Parathyroid adenoma (tissue), 2 donors: ENCODE data around the gene ENTPD8.

Experiments
- H2AFZ ChIP-seq: fragments of 300-600 bp; sonication (generic); one replicate; pipeline ENCODE4 v1.7.0; 2017; ENCODE audit warnings: antibody characterized with exemption, mild to moderate bottlenecking
- H3K27ac ChIP-seq: fragments of 300-600 bp; sonication (generic); one replicate; pipeline ENCODE4 v1.7.0; 2017
- H3K27me3 ChIP-seq: fragments of 300-600 bp; sonication (generic); one replicate; pipeline ENCODE4 v1.7.0; 2017; ENCODE audit warnings: low read length; ENCODE audit not compliant: control insufficient read depth, insufficient read depth
- H3K36me3 ChIP-seq: fragments of 300-600 bp; sonication (generic); one replicate; pipeline ENCODE4 v1.7.0; 2017; ENCODE audit warnings: low read length; ENCODE audit not compliant: control insufficient read depth, insufficient read depth
- H3K4me1 ChIP-seq: fragments of 300-600 bp; sonication (generic); one replicate; pipeline ENCODE4 v1.7.0; 2017; ENCODE audit warnings: control low read depth
- H3K4me2 ChIP-seq: fragments of 300-600 bp; sonication (generic); one replicate; pipeline ENCODE4 v1.7.0; 2017; ENCODE audit warnings: low read length
- H3K4me3 ChIP-seq: fragments of 300-600 bp; sonication (generic); one replicate; pipeline ENCODE4 v1.7.0; 2017; ENCODE audit warnings: low read depth, low read length
- H3K79me2 ChIP-seq: fragments of 300-600 bp; sonication (generic); one replicate; pipeline ENCODE4 v1.7.0; 2017; ENCODE audit warnings: control low read depth
- H3K9ac ChIP-seq: fragments of 300-600 bp; sonication (generic); one replicate; pipeline ENCODE4 v1.7.0; 2017; ENCODE audit warnings: mild to moderate bottlenecking
- H3K9me3 ChIP-seq: fragments of 300-600 bp; sonication (generic); one replicate; pipeline ENCODE4 v1.7.0; 2017; ENCODE audit warnings: low read length; ENCODE audit not compliant: control insufficient read depth
- CTCF ChIP-seq: fragments of 300-600 bp; sonication (generic); IDR thresholded peaks from one replicate; pipeline ENCODE4 v1.7.0; 2017; ENCODE audit warnings: antibody characterized with exemption, mild to moderate bottlenecking
- donor health status: primary hyperparathyroidism.

The ENTPD8 gene

GRCh38 chr9:137432687-137433348 is 8.3 kb downstream of the ENTPD8 start:
- Histone ChIP-seq H3K79me2 (no peaks in the 10 kb centered on the region), H3K4me2 (no peak overlapping the region), H3K9ac (no peak overlapping the region), H2AFZ (no peak overlapping the region), H3K4me3 (no peak overlapping the region), H3K36me3 (no peaks in the 10 kb centered on the region), H3K4me1 (no peaks in the 10 kb centered on the region), H3K27me3 (no peaks in the 10 kb centered on the region), H3K9me3 (no peaks in the 10 kb centered on the region), H3K27ac (no peak overlapping the region)
- no peak for TF ChIP-seq CTCF

GRCh38 chr9:137431416-137431931 is 9.7 kb downstream of the ENTPD8 start:
- H3K4me2 ChIP-seq = no peak overlapping the region
- no peaks in the 10 kb centered on the region for H3K79me2 ChIP-seq
- no peak overlapping the region for H3K4me3 ChIP-seq
- H3K4me1 ChIP-seq = no peaks in the 10 kb centered on the region
- no peaks in the 10 kb centered on the region for H3K36me3 ChIP-seq
- no peak for TF ChIP-seq CTCF
- H3K27ac ChIP-seq = no peak overlapping the region
- H2AFZ ChIP-seq = no peak overlapping the region
- no peaks in the 10 kb centered on the region for H3K9me3 ChIP-seq
- H3K9ac ChIP-seq = no peak overlapping the region
- H3K27me3 ChIP-seq = no peaks in the 10 kb centered on the region

- H3K27me3 ChIP-seq = no peaks in the 10 kb centered on the region
- H3K4me3 ChIP-seq = no peak overlapping the region
- H2AFZ ChIP-seq = no peak overlapping the region
- H3K27ac ChIP-seq = no peak overlapping the region
- no peak overlapping the region for H3K9ac ChIP-seq
- no peak for TF ChIP-seq CTCF
- no peaks in the 10 kb centered on the region for H3K36me3 ChIP-seq
- H3K4me1 ChIP-seq = no peaks in the 10 kb centered on the region
- H3K79me2 ChIP-seq = no peaks in the 10 kb centered on the region
- H3K9me3 ChIP-seq = no peaks in the 10 kb centered on the region
- no peak overlapping the region for H3K4me2 ChIP-seq
Measured at GRCh38 chr9:137430723-137431415, 10.3 kb downstream of the ENTPD8 start.

- H3K27me3 ChIP-seq = no peaks in the 10 kb centered on the region
- no peaks in the 10 kb centered on the region for H3K79me2 ChIP-seq
- TF ChIP-seq CTCF = no peak
- no peak overlapping the region for H3K4me3 ChIP-seq
- no peak overlapping the region for H3K4me2 ChIP-seq
- no peaks in the 10 kb centered on the region for H3K4me1 ChIP-seq
- H3K9me3 ChIP-seq = no peaks in the 10 kb centered on the region
- H3K36me3 ChIP-seq = no peaks in the 10 kb centered on the region
- H2AFZ ChIP-seq = no peak overlapping the region
- no peak overlapping the region for H3K27ac ChIP-seq
- no peak overlapping the region for H3K9ac ChIP-seq
Measured at GRCh38 chr9:137429974-137430722, 11.0 kb downstream of the ENTPD8 start.
